Activated CD8-positive, alpha-beta memory T cell treated with anti-CD3 and anti-CD28 coated beads for 24 hours (primary cell): Measurements from ENCODE around the gene CAMK2N1.

Experiments used
- DNase-seq: peaks from one replicate; pipeline ENCODE4 v3.0.0-alpha.2; 2020

Gene CAMK2N1

GRCh38 chr1:20477348-20478056, 8.5 kb downstream of the CAMK2N1 start:
- DNase-seq = no peak

- DNase-seq = no peak
Observed at GRCh38 chr1:20476265-20477038, 9.6 kb downstream of the CAMK2N1 start.

- DNase-seq = no peak
Observed at GRCh38 chr1:20474996-20475395, 11.0 kb downstream of the CAMK2N1 start.

DNA sequence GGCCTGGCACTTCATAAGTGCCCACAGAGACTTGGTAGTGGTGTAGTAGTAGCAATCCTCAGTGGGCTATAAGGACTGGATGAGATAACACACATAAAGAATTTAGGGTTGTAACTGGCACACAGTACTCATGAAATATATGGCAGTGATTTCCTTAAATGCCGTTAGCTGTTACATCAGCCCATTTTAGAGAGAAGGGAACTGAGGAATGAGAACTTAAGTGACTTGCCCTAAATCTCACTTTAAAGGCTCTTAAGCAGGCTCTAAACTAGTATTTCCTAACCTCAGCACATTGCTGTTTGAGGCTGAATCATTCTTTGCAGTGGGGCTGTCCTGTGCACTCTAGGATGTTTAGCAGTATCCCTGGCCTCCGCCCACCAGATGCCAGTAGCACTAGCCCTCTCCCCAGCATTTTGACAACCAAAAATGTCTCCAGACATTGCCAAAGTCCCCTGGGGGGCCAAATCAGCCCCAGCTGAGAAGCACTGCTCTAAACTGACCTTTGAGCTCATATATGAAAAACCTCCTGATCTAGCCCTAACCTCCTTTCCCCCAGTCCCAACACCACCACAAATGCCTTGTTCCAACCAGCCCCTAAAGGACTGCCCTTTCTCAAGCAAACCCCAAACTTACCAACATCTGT, 11.6 kb downstream of the CAMK2N1 start:
- DNase-seq = no peak

DNA sequence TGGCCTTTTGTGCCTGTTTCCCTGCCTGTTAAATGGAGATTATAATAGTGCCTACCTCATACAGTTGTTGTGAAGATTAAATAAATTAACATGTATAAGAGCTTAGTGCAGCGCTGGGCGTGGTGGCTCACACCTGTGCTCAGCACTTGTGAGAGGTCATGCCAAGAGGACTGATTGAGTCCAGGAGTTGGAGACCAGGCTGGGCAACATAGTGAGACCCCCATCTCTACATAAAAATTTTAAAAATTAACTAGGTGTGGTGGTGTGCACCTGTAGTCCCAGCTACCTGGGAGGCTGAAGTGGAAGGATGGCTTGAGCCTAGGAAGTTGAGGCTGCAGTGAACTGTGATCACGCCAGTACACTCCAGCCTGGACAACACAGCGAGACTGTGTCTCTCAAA, 12.1 kb downstream of the CAMK2N1 start:
- no peak for DNase-seq

GRCh38 chr1:20472860-20473711, 12.9 kb downstream of the CAMK2N1 start:
- peak; percentile 64 for DNase-seq

DNA sequence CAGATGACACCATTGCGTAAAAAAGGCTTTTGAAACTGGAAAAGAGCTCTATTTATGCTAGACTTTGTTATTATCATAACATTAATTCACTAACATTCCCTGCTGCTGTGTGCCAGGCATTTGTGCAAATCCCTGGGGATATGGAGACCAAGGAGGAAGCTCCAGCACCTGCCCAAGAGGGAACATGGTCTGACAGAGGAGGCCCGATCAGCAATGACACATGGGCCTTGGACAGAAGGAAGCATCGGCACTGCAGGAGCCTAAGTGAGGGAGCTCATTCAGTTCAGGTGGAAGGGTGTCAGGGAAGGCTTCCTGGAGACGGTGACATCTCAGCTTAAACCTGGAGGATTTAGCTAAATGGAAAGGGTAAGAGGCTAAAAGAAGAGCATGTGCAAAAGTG, 13.9 kb downstream of the CAMK2N1 start:
- no peak for DNase-seq

DNA sequence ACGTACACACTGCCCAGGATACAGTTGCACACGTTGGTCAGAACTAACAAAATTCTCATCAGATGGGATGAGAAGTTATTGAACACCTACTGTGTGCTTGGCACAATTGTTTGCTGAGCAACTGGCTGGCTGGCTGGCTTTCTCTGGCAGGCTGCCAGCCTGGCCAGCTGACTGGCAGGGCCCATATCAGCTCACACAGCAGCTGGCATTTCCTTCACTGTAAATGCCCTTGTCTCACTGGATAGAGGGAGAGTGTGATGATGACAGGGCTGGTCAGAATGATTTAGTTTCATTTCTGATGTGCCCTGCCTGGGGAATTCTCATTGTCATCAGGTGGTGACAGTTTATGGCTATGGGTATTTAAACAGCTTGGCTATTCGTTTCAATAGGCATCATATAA, 15.8 kb downstream of the CAMK2N1 start:
- DNase-seq = no peak

DNA sequence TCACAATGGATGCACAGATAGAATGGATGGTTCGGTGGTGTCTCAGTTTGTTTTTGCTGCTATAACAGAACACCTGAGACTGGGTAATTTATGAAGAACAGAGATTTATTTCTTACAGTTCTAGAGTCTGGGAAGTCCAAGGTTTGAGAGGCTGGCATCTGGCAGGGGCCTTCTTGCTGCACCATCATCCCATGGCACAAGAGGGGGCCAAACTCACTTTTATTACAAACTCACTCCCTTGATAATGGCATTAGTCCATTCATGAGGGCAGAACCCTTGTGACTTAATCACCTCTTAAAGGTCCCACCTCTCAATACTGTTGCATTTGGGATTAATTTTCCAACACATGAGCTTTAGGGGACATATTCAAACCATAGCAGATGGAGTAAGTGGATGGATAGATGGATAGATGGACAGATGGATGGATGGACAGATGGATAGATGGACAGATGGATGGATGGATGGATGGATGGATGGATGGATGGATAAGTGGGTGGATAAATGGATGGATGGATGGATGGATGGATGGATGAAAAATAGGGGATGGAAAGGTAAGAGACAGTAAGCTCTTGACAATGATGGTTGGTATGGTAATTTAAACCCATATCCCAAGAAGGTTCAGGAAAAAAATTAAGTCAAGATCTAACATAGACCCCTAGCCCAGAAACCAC, 16.5 kb downstream of the CAMK2N1 start:
- no peak for DNase-seq

- DNase-seq = peak; percentile 60
Observed at GRCh38 chr1:20466273-20466672, 19.7 kb downstream of the CAMK2N1 start.

- DNase-seq = no peak
Observed at GRCh38 chr1:20465187-20465586, 20.8 kb downstream of the CAMK2N1 start.

DNA sequence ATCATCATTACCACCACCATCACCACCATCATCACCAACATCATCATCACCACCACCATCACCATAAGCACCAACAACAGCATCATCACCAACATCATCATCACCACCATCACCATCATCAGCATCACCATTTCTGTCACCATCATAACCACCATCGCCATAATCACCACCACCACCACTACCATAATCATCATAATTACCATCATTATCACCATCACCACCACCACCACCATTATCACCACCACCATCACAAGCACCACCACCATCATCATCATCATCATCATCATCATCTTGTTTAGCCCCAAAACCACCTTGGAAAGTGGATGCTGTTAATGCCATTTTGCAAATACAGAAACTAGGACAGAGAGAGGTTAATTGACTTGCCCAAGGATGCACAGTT, 22.5 kb downstream of the CAMK2N1 start:
- DNase-seq = no peak

DNA sequence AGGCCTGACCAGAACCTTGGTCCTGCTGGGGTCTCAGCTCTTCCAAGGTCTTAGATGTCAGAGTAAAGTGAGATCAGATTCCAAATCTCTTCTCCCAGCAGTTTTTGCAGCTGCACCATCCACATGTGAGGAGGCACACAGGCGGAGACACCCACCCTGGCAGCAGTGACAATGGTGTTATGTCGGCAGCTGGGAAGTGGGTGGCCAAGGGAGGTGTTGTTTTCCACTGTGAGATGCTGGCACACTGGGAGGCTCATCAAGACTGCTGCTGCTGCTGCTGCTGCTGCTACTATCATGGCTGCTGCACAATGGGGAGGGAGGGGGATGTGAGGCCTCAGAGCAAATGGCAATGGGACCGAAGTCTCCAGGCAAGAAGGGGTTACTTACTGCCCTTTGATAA, 23.6 kb downstream of the CAMK2N1 start:
- no peak for DNase-seq

DNA sequence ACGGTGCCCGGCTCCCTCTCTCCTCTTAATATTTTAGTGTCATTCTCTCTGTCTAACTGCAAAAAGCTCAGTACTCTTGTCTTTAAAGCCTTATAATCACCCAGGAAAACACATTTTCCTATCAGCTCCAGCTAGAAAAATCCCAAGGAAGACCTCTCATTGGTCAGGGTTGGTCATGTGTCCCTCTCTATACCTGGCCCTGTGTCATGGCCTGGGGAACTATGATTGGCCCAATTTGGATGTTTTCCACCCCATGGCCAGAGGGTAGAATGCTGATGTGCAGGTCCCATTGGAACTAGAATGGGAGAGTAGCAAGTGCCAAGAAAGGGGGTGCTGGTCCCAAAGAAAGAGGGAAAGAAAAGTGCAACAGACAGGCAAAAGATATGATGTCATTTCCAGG, 27.3 kb downstream of the CAMK2N1 start:
- DNase-seq = no peak

DNA sequence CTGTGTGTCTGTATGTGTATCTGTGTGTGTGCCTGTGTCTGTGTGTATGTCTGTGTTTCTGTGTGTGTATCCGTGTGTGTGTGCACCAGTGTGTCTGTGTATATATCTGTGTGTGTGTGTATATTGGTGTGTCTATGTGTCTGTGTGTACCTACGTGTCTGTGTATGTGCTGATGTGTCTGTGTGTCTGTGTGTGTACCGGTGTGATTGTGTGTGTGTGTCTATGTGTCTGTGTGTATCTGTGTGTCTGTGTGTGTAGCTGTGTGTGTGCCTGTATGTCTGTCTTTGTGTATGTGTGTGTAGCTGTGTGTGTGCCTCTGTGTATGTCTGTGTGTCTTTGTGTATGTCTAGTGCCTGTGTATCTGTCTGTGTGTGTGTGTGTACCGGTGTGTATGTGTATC, 32.0 kb downstream of the CAMK2N1 start:
- DNase-seq = no peak

- DNase-seq = no peak
Observed at GRCh38 chr1:20449735-20450311, 36.2 kb downstream of the CAMK2N1 start.

- no peak for DNase-seq
Observed at GRCh38 chr1:20448671-20449071, 37.3 kb downstream of the CAMK2N1 start.

GRCh38 chr1:20447794-20448193, 38.2 kb downstream of the CAMK2N1 start:
- DNase-seq = no peak

- no peak for DNase-seq
Observed at GRCh38 chr1:20446796-20447195, 39.2 kb downstream of the CAMK2N1 start.

DNA sequence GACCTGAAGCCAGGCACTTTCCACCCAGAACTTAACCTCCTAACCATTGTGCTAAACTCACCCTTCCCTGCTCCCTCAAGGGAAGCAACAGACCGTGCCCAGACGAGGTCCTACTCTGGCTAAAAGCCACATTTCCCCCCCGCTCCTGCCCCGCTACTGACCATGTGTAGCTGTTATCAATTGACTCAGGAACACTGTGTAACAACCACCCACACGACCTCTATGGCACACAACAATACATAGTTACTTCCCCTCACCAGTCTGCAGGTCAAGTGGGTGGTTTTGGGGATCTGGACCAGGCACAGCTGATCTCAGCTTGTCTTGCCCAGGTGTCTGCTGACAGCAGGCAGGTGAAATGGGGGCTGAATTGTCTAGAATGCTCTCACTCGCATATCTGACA, 40.1 kb downstream of the CAMK2N1 start:
- DNase-seq = no peak

DNA sequence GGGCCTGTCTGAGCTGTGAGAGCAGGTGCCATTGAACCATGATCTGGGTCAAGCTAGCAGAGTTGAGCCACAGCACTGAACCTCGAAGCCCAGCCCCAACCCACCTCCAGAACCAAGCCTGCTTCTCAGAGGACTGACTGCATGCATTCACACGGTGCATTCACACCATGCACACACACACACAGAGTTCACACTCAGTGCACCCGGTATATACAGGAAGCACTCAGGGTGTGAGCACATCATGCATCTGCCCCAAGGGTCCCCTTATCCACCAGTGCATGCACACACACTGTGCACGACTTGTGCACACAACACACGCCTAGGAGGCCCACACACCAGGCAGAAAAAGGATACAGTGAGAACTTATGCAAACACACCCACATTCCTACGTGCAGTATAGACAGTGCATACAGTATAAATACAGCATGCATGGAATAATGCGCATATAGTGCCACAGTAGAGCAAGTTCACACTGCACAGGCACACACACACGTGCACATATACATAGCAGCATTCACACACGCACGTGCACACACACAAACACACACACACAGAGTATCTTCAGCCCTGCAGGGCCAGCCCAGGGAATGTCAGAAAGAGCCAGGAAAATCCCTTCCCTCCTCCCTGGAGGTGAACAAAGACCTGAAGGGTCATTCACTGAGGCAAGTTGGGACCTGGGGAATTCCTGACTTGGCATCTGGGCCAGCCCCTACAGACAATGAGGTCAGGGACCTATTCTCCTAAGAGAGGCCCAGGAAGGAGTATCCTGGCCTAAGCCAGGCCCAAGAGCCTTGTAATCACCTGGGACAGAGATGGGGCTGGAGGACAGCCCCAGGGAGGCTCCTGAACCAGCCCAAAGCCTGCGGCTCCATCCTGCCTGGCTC, 42.1 kb downstream of the CAMK2N1 start:
- DNase-seq = no peak
